ENCODE results near the gene KANSL1.

Gene KANSL1

GRCh38 chr17:46047398-46047797, 145.8 kb downstream of the KANSL1 start:
- DNase-seq (ENCODE audit: low spot score): no peak
- TF ChIP-seq, protein P1, sequence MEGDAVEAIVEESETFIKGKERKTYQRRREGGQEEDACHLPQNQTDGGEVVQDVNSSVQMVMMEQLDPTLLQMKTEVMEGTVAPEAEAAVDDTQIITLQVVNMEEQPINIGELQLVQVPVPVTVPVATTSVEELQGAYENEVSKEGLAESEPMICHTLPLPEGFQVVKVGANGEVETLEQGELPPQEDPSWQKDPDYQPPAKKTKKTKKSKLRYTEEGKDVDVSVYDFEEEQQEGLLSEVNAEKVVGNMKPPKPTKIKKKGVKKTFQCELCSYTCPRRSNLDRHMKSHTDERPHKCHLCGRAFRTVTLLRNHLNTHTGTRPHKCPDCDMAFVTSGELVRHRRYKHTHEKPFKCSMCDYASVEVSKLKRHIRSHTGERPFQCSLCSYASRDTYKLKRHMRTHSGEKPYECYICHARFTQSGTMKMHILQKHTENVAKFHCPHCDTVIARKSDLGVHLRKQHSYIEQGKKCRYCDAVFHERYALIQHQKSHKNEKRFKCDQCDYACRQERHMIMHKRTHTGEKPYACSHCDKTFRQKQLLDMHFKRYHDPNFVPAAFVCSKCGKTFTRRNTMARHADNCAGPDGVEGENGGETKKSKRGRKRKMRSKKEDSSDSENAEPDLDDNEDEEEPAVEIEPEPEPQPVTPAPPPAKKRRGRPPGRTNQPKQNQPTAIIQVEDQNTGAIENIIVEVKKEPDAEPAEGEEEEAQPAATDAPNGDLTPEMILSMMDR (IDR thresholded peaks at IDR 0.05; ENCODE audit: extremely low read depth, insufficient read depth, missing control alignments): no peak
- in situ Hi-C loops (cut with MboI; ENCODE audit: low pct_unique_long_range_greater_than_20kb, low sequenced_read_pairs, unreplicated experiment): no loop called here

DNA sequence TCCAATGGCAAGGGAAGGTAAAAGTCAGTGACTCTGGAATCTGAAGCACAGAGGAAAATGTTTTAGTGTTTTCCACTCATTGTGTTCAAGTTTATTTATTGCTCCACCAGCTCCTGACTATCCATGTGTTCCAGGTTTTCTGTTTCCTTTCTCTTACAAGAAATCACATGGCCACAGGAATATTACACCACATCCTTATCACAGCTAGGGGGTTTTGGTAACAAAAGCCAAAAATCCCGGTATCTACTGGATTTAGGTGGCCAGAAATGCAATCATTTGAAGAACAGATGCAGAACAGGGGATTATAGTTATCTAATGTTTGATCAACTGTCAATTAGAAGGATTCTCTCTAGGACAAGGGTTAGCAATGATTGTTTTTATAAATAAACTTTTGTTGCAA, 146.3 kb downstream of the KANSL1 start:
- in situ Hi-C loops (cut with MboI; ENCODE audit: low pct_unique_long_range_greater_than_20kb, low sequenced_read_pairs, unreplicated experiment): no loop called here
- TF ChIP-seq, protein P1 (IDR thresholded peaks at IDR 0.05; ENCODE audit: extremely low read depth, insufficient read depth, missing control alignments): no peak
- DNase-seq (ENCODE audit: low spot score): no peak

GRCh38 chr17:46045639-46046038, 147.6 kb downstream of the KANSL1 start:
- TF ChIP-seq, protein P1 (IDR thresholded peaks at IDR 0.05; ENCODE audit: extremely low read depth, insufficient read depth, missing control alignments): no peak
- no peak for DNase-seq (ENCODE audit: low spot score)
- in situ Hi-C loops (cut with MboI; ENCODE audit: low pct_unique_long_range_greater_than_20kb, low sequenced_read_pairs, unreplicated experiment): no loop called here

GRCh38 chr17:46044989-46045388, 148.2 kb downstream of the KANSL1 start:
- DNase-seq (ENCODE audit: low spot score): no peak
- in situ Hi-C loops (cut with MboI; ENCODE audit: low pct_unique_long_range_greater_than_20kb, low sequenced_read_pairs, unreplicated experiment): no loop called here
- TF ChIP-seq, protein P1 (IDR thresholded peaks at IDR 0.05; ENCODE audit: extremely low read depth, insufficient read depth, missing control alignments): no peak

GRCh38 chr17:46044286-46044928, 148.8 kb downstream of the KANSL1 start:
- TF ChIP-seq, protein P1 (IDR thresholded peaks at IDR 0.05; ENCODE audit: extremely low read depth, insufficient read depth, missing control alignments): peak; percentile 72
- in situ Hi-C loops (cut with MboI; ENCODE audit: low pct_unique_long_range_greater_than_20kb, low sequenced_read_pairs, unreplicated experiment): no loop called here
- no peak for DNase-seq (ENCODE audit: low spot score)

GRCh38 chr17:46043606-46044005, 149.6 kb downstream of the KANSL1 start:
- in situ Hi-C loops (cut with MboI; ENCODE audit: low pct_unique_long_range_greater_than_20kb, low sequenced_read_pairs, unreplicated experiment): no loop called here
- DNase-seq (ENCODE audit: low spot score): no peak
- TF ChIP-seq, protein P1 (IDR thresholded peaks at IDR 0.05; ENCODE audit: extremely low read depth, insufficient read depth, missing control alignments): no peak
